ENCODE measurements around the gene DGKD.

The DGKD gene

GRCh38 chr2:233446606-233447305, 92.5 kb downstream of the DGKD start:
- no peak for DNase-seq (ENCODE audit: low read depth in 2 of 2)

GRCh38 chr2:233447506-233448219, 93.4 kb downstream of the DGKD start:
- DNase-seq (ENCODE audit: low read depth in 2 of 2): no peak

GRCh38 chr2:233448220-233448559, 93.9 kb downstream of the DGKD start:
- DNase-seq (ENCODE audit: low read depth in 2 of 2): no peak

GRCh38 chr2:233448575-233448974, 94.3 kb downstream of the DGKD start:
- DNase-seq (ENCODE audit: low read depth in 2 of 2): no peak

- DNase-seq (ENCODE audit: low read depth in 2 of 2): no peak
Observed at GRCh38 chr2:233449081-233449901, 95.0 kb downstream of the DGKD start.

GRCh38 chr2:233449921-233450863, 95.9 kb downstream of the DGKD start:
- no peak for DNase-seq (ENCODE audit: low read depth in 2 of 2)

GRCh38 chr2:233450864-233451575, 96.7 kb downstream of the DGKD start:
- no peak for DNase-seq (ENCODE audit: low read depth in 2 of 2)

- no peak for DNase-seq (ENCODE audit: low read depth in 2 of 2)
Observed at GRCh38 chr2:233451950-233452349, 97.7 kb downstream of the DGKD start.

GRCh38 chr2:233453111-233453915, 99.0 kb downstream of the DGKD start:
- no peak for DNase-seq (ENCODE audit: low read depth in 2 of 2)

- no peak for DNase-seq (ENCODE audit: low read depth in 2 of 2)
Observed at GRCh38 chr2:233453916-233454315, 99.6 kb downstream of the DGKD start.

GRCh38 chr2:233455006-233455405, 100.7 kb downstream of the DGKD start:
- no peak for DNase-seq (ENCODE audit: low read depth in 2 of 2)

GRCh38 chr2:233455491-233455890, 101.2 kb downstream of the DGKD start:
- no peak for DNase-seq (ENCODE audit: low read depth in 2 of 2)

GRCh38 chr2:233456111-233456510, 101.8 kb downstream of the DGKD start:
- DNase-seq (ENCODE audit: low read depth in 2 of 2): no peak

GRCh38 chr2:233456934-233457333, 102.6 kb downstream of the DGKD start:
- DNase-seq (ENCODE audit: low read depth in 2 of 2): no peak

- no peak for DNase-seq (ENCODE audit: low read depth in 2 of 2)
Observed at GRCh38 chr2:233457356-233457755, 103.1 kb downstream of the DGKD start.

- DNase-seq (ENCODE audit: low read depth in 2 of 2): no peak
Observed at GRCh38 chr2:233458031-233458610, 103.8 kb downstream of the DGKD start.

- no peak for DNase-seq (ENCODE audit: low read depth in 2 of 2)
Observed at GRCh38 chr2:233458826-233459225, 104.5 kb downstream of the DGKD start.

- DNase-seq (ENCODE audit: low read depth in 2 of 2): no peak
Observed at GRCh38 chr2:233459426-233459825, 105.1 kb downstream of the DGKD start.

- no peak for DNase-seq (ENCODE audit: low read depth in 2 of 2)
Observed at GRCh38 chr2:233460726-233461441, 106.6 kb downstream of the DGKD start.
